Fibroblast of upper back skin (primary cell): ENCODE measurements around the gene RPP40.
A peak's percentile ranks its signal among the peaks of the same experiment; 100 is the strongest.
"Not testable (repeated sequence)": the region's sequence is repeated elsewhere in the genome, so short reads cannot be mapped to it uniquely, and the experiment has no call there.

Experiments used
- DNase-seq: peaks from one replicate; pipeline ENCODE4 v3.0.0-alpha.2; 2013

Gene RPP40, protein sequence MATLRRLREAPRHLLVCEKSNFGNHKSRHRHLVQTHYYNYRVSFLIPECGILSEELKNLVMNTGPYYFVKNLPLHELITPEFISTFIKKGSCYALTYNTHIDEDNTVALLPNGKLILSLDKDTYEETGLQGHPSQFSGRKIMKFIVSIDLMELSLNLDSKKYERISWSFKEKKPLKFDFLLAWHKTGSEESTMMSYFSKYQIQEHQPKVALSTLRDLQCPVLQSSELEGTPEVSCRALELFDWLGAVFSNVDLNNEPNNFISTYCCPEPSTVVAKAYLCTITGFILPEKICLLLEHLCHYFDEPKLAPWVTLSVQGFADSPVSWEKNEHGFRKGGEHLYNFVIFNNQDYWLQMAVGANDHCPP

DNA sequence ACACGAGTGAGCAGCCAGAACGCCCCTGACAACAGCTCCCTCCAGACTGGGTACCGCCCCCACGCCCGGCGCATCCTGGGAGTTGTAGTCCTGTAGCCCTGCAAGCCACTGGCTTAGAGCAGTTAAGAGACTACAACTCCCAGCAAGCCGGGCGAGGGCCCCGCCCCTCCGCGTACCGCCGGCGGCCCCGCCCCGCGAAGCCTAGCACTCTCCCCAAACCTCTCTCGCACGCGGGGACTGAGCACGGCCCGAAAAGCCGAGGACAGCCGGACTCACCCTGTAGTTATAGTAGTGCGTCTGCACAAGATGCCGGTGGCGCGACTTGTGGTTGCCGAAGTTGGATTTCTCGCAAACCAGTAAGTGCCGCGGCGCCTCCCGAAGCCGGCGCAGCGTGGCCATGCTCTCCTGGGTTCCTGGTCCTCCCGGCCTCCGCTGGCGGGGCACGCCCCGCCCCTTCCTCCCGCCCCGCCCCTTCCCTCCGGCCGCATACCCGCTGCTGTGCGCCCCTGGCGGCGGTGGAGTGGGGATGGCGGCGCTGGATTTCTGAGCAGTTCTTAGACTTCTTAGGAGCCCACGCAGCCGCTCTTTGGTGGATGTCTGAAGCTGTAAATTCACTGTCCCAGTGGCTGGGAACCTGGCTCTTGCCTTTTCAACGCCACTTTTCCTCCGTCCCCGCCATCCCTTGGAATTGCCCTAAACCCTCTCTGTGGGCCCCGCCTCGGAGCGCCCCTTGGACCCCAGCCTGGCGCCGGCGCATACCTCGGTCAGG lies at the start of gene RPP40:
TSS of gene RPP40 (minus strand) at position 434 of the 769 bp plus-strand sequence. CDS start at position 399, 35 bp downstream.
- DNase-seq, result peak; percentile 97

DNA sequence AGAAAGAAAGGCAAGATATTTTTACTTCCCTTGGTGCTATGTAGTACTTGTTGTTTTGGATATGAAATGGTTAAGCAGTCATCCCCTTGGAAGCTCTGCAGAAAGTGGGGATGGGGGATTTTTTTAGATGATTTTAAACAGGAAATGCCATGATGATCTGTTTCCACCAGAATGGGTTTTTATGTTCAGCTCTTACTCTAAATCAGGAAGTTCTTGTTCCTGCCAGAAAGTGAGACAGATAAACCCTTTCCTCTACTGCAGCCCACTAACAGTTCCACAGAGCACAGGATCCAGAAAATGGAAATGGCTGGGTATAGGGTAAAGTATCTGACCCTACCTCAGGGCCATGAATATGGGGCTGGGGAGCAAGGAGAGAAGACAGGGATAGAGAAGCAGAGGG lies 49.2 kb upstream of the RPP40 start:
- DNase-seq, result peak; percentile 72

DNA sequence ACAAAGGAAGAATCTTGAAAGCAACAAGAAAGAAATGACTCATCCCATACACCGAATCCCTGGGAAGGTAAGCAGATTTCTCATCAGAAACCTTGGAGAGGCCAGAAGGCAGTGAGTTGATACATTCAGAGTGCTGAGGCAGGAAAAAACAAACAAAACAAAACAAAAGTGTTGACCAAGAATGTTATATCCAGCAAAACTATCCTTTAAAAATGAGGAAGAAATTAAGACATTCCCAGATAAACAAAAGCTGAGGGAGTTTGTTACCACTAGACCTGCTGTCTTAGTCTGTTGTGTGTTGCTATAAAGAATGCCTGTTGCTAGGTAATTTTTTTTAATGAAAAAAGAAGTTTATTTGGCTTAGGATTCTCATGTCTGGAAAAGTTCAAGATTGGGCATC lies 47.6 kb upstream of the RPP40 start:
- DNase-seq, result no peak

DNA sequence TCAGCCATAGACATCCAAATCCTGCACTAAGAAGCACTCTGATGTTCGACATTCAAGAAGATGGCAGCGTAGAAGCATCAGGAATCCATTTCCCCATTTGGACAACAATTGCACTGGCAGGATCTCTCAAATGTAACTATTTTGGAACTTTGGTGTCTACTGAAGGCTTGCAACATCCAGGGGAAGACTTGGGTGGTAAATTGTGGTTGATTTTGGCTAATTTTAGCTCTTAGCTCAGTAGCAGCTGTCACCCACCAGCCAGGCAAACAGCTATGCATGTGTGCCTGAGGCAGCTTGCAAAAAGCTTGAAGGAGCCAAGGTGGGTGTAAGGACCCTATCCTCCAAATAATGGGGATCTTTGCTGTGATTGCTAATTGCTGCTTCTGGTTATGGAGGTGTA lies 46.2 kb upstream of the RPP40 start:
- DNase-seq, result peak; percentile 11

DNA sequence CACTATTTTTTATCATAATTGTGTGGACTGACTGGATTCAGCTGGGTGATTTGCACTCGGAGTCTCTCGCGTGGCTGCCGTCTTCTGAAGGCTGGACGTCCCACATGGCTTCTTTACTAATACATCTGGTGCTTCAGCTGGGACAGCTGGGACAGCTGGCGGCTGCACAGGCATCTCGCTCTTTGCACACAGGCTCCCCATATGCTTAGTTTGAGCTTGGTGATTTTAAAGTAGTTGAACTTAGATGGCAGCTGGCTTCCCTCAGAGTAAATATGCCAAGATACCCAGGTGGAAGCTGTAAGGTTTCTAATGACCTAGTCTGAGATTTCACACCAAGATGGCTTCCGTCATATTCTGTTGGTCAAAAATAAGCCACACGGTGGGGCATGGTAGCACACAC lies 42.6 kb upstream of the RPP40 start:
- DNase-seq, result no peak

DNA sequence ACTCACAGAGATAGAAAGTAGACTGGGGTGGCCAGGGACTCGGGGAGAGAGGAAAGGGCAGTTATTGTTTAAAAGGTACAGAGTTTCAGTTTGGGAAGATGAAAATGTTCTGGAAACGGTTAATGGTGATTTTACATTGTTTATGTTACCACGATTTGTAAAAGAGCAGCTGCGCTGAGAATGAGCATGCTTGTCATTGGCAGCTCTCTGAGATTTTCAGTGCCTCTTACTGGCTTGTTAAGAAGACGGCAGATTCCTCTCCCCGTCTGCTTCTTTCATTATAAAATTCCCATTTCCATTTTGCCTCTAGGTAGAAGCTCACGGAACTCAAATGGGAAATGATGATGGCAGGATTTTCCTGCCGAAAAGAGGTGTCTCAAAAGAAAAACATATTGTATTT lies 41.6 kb upstream of the RPP40 start:
- DNase-seq, result no peak

DNA sequence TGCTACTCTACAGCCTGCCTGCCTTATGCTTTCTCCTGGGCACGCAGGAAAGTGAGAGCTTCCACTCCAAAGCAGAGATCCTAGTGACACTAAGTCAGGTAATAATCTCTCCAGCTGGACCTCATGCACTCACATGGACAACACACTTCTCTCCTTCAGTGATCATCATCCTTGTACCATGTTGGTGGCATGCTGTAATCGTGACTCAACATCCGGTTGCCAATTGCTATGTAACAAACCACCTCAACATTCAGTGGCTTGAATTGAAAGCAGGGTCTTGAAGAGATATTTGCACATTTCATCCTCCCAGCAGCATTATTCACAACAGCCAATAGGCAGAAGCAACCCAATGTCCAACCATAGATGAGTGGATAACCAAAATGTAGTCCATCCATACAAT lies 41.0 kb upstream of the RPP40 start:
- DNase-seq, result peak; percentile 7

DNA sequence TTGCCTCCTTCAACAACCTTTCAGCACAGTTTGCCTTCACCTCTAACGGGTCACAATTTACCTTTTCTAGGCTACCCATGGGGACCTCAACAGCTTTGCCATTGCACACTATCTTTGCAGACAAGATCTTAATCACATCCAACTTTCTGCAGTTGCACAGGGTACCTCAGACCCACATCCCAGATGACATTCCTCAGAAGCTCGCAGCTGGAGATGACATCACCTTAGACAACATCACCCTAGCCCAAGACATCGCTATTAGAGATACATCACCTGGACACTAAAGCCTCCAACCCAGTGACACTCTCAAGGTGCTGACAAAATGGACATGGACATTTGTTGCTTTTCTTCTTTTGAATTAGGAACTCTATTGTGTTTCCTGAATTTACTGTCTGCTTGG lies 38.6 kb upstream of the RPP40 start:
- DNase-seq, result no peak

DNA sequence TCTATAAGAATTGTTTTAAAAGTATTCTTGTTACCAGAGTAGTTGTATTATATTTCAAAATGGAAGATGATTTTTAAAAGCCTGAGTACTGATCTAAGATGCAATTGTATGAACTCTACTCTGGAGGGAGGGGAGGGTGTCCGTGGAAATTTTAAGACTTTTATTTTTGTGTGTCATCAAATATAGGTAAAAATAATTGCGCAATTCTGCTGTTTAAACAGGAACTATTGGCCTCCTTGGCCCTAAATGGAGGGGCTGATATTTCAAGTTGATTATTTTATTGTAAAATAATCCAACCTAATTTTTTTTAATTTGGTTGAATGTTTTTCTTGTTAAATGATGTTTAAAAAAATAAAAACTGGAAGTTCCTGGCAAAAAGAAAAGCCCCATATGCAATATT lies 38.1 kb upstream of the RPP40 start:
- DNase-seq, result no peak

DNA sequence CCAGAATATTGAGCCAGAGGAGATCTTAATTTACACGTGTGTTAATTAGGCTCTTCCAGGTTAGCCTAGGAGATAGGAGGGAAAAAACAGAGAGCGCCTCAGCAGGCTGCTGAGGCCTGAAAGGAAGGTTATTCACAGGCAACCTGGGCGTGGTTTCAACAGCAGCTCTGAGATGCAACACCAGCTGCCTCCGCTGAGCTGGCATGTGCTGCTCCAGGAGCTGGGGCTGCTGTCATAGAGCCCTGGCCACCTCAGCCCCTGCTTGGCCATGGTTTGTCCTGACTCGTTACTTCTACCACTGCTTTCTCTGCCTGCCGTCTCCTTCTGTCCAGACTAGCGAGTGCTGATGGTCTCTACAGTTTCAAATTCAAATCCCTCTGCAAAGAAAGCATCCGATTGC lies 32.4 kb upstream of the RPP40 start:
- peak; percentile 53 for DNase-seq

DNA sequence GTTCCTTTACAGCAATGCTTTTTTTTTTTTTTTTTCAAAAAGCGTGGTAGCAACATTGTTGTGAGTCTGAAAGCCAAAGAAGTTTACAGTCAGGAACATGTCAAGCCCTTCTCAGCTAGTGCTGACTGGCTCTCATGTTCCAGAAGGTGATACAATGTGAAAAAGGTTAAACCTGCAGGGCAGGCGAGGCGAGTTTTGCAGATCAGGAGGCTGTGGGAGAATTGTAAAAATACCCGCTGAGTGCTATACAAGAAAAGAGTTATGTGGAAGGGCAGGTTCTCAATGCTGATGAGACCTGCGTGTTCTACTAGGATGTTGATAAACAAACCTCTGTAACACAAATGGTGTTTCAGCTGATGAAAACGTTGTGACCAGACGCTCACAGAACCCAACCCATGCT lies 30.9 kb upstream of the RPP40 start:
- DNase-seq, result no peak

DNA sequence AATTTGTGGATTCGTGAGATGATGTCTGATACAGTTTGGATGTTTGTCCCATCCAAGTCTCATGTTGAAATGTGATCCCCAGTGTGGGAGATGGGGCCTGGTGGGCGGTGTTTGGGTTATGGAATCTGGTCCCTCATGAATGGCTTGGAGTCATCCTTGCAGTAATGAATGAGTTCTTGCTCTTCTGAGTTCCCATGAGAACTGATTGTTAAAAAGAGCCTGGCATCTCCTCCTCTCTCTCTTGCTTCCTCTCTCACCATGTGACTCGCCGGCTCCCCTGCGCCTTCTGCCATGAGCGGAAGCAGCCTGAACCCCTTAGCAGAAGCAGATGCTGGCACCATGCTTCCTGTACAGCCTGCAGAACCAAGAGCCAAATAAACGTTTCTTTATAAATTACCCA lies 30.5 kb upstream of the RPP40 start:
- no peak for DNase-seq

DNA sequence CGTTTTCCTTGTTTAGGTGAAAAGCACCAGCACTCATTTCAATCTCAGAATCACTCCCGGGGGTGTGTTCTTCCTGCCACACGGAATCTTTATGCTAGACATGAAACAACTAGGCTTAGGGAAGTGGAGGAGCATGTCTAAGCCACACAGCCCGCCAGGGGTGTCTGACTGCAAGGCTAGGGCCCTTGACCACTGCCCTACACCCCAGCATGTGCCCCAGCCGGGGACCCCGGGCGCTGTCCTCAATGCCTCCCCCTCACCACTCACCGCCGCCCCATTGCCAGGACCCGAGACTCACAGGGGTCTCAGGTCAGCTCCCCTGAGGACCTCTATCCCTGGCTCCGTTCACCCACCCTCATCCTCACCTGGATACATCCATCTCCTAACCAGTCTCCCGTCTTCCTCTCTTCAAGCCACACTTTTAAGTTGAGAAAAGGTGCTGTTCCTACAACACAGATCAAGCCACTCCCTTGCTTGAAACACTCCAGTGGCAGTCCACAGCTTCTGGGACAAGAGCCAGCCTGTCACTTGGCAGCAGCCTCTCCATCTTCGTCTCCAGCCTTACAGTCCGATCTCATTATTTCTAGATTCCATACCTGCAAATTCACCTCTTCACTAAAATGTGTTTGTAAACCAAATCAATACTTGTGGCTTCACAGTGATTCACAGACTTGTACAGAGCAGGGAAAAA lies 29.5 kb upstream of the RPP40 start:
- not testable (repeated sequence) for DNase-seq

DNA sequence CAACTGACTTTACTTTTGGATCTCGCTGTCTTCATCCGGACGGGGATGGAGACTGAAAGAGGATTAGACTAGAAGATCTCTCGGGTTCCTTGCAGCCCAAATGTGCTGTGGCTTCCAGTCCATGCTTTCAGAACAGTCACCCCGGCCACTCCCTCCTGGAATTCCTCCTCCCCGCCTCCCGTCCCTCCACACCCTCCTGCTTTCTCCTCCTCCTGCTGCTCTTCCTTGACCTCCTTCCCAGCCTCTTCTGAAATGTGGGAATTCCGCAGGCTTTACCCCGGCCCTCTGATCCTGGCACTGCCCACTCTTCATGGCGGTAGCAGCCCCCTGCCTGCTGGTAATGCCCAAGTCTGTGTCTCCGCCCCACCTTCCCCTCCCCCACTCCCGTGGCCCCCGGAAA lies 28.9 kb upstream of the RPP40 start:
- peak; percentile 42 for DNase-seq

DNA sequence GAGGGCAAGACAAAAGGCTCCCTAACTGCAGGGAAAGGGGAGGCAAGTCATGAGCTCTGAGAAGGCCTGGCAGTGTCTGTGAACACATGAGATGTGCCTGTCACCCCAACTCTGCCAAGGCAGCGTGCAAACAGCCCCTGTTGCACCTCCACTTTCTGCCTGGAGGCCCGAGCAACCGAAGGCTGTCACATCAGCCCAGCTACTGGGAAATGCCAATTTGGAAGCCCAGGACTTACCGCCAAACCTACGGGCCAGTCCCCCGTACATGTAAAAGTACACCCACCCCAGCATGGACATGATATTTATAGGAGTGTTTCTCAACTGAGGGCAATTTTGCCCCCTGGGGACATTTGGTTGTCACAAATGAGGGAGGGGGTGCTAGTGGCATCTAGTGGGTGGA lies 27.3 kb upstream of the RPP40 start:
- no peak for DNase-seq

DNA sequence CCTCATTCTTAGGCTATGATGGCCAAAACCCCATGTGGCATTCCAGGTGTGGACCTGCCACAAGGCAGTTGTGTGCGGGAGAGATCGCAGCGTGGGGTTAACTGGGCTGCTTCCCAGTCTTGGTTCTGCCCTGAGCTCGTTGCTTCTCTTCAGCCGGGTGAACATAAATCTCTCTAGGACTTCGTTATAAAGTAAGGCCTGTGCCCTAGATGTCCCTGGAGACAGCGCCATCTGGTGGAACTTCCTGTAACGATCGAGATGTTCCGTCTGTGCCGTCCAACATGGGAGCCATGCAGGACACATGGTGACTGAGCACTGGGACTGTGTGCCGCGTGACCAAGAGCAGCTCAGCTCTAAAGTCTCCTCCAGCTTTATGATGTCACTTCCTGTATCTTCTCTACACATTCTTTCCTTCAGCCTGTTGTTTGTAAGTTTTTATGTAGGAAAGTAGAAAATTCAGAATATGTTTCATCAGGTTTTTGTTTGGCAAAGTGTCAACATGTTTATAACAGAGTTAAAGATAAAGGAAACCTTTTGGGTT lies 26.8 kb upstream of the RPP40 start:
- DNase-seq, result peak; percentile 79

DNA sequence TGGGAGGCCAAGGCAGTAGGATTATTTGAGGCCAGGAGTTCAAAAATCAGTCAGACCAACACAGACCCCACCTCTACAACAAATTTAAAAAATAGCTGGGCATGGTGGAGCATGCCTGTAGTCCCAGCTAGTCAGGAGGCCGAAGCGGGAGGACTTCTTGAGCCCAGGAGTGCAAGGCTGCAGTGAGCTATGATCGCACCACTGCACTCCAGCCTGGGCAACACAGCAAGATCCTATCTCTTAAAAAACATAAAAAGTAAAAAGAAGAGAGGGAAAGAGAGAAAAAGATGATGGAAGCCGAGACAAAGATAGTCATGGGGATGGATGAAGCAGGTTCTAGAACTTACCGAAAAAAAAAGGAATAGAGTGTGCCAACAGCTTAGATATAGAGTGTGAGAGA lies 25.8 kb upstream of the RPP40 start:
- no peak for DNase-seq

DNA sequence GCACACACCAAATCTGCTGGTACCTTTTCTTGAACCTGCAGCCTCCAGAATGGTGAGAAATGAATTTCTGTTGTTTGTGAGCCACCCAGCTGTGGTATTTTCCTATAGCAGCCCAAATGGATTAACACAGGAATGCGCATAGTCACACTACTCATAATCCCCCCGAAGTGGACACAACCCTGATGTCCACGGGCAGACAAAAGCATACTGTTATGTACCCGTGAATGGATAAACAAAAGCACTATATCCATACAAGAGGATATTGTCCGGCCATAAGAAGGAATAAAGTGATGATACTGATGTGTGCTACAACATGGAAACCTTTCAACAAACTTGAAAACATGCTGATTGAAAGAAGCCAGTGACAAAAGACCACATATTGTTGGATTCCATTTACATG lies 25.1 kb upstream of the RPP40 start:
- no peak for DNase-seq

DNA sequence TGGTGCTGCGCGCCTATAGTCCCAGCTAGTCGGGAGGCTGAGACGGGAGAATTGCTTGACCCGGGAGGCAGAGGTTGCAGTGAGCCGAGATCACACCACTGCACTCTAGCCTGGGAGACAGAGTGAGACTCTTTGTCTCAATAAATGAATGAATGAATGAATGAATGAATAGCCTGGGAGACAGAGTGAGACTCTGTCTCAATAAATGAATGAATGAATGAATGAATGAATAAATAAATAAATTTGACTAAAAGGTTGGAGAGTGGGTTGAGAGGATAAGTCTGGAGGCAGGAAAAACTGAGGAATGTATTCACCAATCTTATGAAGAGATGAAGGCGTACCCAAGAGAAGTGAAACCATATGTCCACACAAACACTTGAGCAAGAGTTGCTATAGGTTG lies 24.5 kb upstream of the RPP40 start:
- no peak for DNase-seq

DNA sequence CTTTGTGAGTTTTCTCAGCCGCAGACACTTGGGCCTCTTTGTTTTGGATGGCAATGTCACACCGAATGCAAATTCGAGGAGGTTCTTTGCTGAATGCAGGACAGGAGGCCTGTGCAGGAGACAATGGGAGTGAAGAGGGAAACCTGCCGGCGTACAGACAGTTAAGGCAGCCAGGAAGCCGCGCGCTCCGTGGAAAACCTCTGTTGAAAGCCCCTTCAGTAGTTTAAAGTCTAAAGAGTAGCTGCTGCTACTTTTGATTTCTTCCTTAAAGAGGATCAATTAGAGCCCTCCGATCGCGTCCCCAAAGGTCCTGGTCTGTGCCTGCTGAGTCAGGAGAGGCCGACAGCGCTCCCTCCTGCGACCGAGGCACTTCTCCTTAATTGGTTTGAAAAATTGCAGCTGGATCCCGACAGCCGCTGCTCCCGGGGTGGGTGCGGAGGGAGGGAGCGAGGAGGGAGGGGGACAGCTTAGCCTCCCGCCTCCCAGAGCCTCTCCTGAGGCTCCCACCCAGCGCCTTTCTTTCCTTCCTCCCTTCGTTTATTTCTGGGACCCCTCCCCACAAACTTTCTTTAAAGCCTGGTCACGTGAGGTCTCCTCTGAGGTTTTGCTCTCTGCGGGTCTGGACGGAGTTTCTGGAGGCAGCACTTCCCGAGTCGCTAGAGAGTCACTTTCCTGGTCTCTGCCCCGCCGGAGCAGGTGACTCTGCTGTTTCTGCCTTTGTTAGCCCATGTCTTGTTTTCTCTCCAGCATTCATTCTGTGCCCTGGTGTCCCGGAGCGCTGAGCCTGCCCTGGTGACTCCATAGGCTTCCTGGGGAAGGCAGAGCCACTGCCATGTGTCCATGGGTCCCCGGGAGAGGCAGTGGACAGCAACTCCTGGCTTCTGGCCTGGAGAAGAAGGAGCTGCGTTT lies 22.3 kb upstream of the RPP40 start:
- DNase-seq, result peak; percentile 45

DNA sequence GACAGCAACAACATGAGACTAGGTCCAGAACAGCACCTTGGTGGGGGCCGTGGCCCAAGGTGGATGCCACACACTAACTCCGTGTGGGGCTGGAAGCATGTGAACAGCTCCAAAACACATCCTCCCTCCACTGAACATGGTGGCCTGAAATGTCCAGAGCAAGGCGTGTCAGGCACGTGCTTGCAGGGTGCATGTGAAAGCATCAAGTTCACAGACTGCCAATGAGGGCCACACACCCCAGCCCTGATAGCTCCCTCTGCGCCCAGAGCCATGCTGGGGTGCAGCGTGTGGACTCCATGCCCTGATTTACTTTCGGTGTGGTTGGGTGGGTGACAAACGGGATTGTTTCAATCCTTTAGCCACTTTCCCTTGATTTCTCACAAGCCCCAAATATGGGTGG lies 20.1 kb upstream of the RPP40 start:
- DNase-seq, result no peak

DNA sequence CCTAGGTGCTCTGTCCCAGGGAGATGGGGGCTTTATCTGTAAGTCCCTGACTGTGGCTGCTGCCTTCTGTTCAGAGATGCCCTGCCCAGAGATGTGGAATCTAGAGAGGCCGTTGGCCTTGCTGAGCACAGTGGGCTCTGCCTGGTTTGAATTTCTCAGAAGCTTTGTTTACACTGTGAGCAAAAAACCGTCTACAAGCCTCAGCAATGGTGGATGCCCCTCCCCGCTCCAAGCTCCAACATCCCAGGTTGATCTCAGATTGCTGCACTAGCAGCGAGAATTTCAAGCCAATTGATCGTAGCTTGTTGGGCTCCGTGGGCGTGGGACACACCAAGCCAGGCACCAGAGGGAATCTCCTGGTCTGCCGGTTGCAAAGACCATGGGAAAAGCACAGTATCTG lies 16.3 kb upstream of the RPP40 start:
- DNase-seq, result no peak
